Measurements from ENCODE around the gene CSH2. TPM values are rescaled to one million over a fixed set of nuclear protein-coding genes. Genes with fewer than 3 reads are reported as not detected.
"Not testable (repeated sequence)": the region's sequence is repeated elsewhere in the genome, so short reads cannot be mapped to it uniquely, and the experiment has no call there.

CSH2 gene
- total RNA-seq, 1 experiment from 2014 or later: not detected

GRCh38 chr17:63898899-63899798, 25.7 kb upstream of the CSH2 start:
- not testable (repeated sequence) for DNase-seq (ENCODE audit: extremely low read depth, low read depth)

- not testable (repeated sequence) for DNase-seq (ENCODE audit: extremely low read depth, low read depth)
Measured at GRCh38 chr17:63896524-63897354, 23.3 kb upstream of the CSH2 start, which contains the start of gene CSH1. CSH1 (minus strand) TSS chr17:63896574; CDS start chr17:63896511, 63 bp downstream.

GRCh38 chr17:63894821-63895220, 21.3 kb upstream of the CSH2 start:
- DNase-seq (ENCODE audit: extremely low read depth, low read depth): not testable (repeated sequence)

- DNase-seq (ENCODE audit: extremely low read depth, low read depth): not testable (repeated sequence)
Measured at GRCh38 chr17:63894021-63894420, 20.5 kb upstream of the CSH2 start.

GRCh38 chr17:63892316-63893037, 19.0 kb upstream of the CSH2 start:
- DNase-seq (ENCODE audit: extremely low read depth, low read depth): not testable (repeated sequence)

GRCh38 chr17:63889026-63889848, 15.8 kb upstream of the CSH2 start:
- DNase-seq (ENCODE audit: extremely low read depth, low read depth): peak; percentile 27

- DNase-seq (ENCODE audit: extremely low read depth, low read depth): not testable (repeated sequence)
Measured at GRCh38 chr17:63885119-63885518, 11.6 kb upstream of the CSH2 start.

- not testable (repeated sequence) for DNase-seq (ENCODE audit: extremely low read depth, low read depth)
Measured at GRCh38 chr17:63882626-63883126, 9.2 kb upstream of the CSH2 start.

GRCh38 chr17:63881935-63882601, 8.6 kb upstream of the CSH2 start, which contains the start of gene GH2:
GH2 (minus strand) TSS chr17:63881944; CDS start chr17:63881801, 143 bp downstream.
- peak; percentile 54 for DNase-seq (ENCODE audit: extremely low read depth, low read depth)

- not testable (repeated sequence) for DNase-seq (ENCODE audit: extremely low read depth, low read depth)
Measured at GRCh38 chr17:63881337-63881736, 7.9 kb upstream of the CSH2 start.

- no peak for DNase-seq (ENCODE audit: extremely low read depth, low read depth)
Measured at GRCh38 chr17:63880706-63881105, 7.2 kb upstream of the CSH2 start.

GRCh38 chr17:63878413-63878812, 4.9 kb upstream of the CSH2 start:
- DNase-seq (ENCODE audit: extremely low read depth, low read depth): not testable (repeated sequence)

GRCh38 chr17:63874693-63875092, 1.2 kb upstream of the CSH2 start:
- DNase-seq (ENCODE audit: extremely low read depth, low read depth): not testable (repeated sequence)

GRCh38 chr17:63874061-63874626, 667 bp upstream of the CSH2 start:
- DNase-seq (ENCODE audit: extremely low read depth, low read depth): not testable (repeated sequence)

- not testable (repeated sequence) for DNase-seq (ENCODE audit: extremely low read depth, low read depth)
Measured at GRCh38 chr17:63871646-63872365, 1.7 kb downstream of the CSH2 start.

GRCh38 chr17:63870292-63870665, 3.2 kb downstream of the CSH2 start:
- DNase-seq (ENCODE audit: extremely low read depth, low read depth): not testable (repeated sequence)

- DNase-seq (ENCODE audit: extremely low read depth, low read depth): not testable (repeated sequence)
Measured at GRCh38 chr17:63869491-63870291, 3.8 kb downstream of the CSH2 start.

Data from NCI-H460 (cell line).